ENCODE data around the gene BRF1. TPM values are rescaled to one million over a fixed set of nuclear protein-coding genes. Genes with fewer than 3 reads are reported as not detected.

The BRF1 gene
- total and polyA plus RNA-seq, 2 of the 13 experiments (the other 11 are each of a cell fraction or from before 2014, with no cell fraction given): 5.1 to 11.0 TPM

DNA sequence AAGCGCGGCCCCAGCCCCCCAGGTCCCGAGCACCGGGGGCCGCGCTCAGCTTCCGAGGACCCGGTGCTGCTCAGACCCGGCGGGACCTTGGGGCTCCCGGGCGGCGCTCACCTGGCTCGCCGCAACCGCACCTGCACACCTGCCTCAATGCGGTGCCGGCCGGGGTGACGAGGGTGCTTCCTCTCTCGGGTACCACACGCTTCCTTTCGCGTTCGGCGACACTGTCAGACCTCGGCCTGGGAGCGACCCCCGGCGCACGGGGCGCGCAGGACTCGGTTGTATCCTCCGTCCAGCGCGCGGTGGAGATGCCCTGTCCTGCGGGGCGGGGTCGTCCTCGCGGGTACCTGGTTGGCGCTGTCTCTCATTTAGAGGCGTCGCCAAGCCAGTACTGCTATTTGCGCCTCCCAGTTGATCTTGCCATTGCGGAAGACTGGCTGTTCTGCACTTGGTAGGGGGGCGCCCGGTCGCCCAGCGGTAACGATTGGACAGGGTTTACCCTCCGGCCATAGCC is 14.5 kb upstream of the BRF1 start (continued):
- TF ChIP-seq PITX1 (CRISPR knock-in tag; IDR thresholded peaks at IDR 0.05) (peak; percentile 22; the same call in 1 of the 2 replicates), ZSCAN21 (CRISPR knock-in tag; IDR thresholded peaks at IDR 0.05; ENCODE audit: borderline replicate concordance) (0 out of 2 replicates have a peak, but pooled peaks have one; percentile 38), AGO2 (optimal IDR thresholded peaks at IDR 0.05; ENCODE audit: low read depth, low read length) (peak; percentile 11), TAF1 (CRISPR knock-in tag; IDR thresholded peaks at IDR 0.05) (peak; percentile 27; the same call in 1 of the 2 replicates), ZNF607 (CRISPR knock-in tag; IDR thresholded peaks at IDR 0.05; ENCODE audit: borderline replicate concordance) (no peak), PHF8 (CRISPR knock-in tag; IDR thresholded peaks at IDR 0.05) (no peak), TBP (CRISPR knock-in tag; IDR thresholded peaks at IDR 0.05) (no peak), RBM39 (IDR thresholded peaks at IDR 0.05; ENCODE audit: low read depth, low read length, poor library complexity, severe bottlenecking) (no peak), HDAC2 (CRISPR knock-in tag; IDR thresholded peaks at IDR 0.05) (0 out of 2 replicates have a peak, but pooled peaks have one; percentile 28), RBFOX2 (IDR thresholded peaks at IDR 0.05; ENCODE audit: low read depth, low read length) (peak; percentile 58), ZFAT (CRISPR knock-in tag; conservative IDR thresholded peaks at IDR 0.05) (0 out of 2 replicates have a peak, but pooled peaks have one; percentile 29), ZBTB7B (CRISPR knock-in tag; IDR thresholded peaks at IDR 0.05) (peak; percentile 36; the same call in 1 of the 2 replicates), ZFY (CRISPR knock-in tag; IDR thresholded peaks at IDR 0.05) (peak; percentile 12; the same call in 1 of the 2 replicates), ZNF704 (CRISPR knock-in tag; IDR thresholded peaks at IDR 0.05; ENCODE audit: borderline replicate concordance) (no peak), SAP130 (CRISPR knock-in tag; IDR thresholded peaks at IDR 0.05; ENCODE audit: low read depth) (peak; percentile 53), MEIS1 (CRISPR knock-in tag; IDR thresholded peaks at IDR 0.05; ENCODE audit: borderline replicate concordance) (no peak; the same call in 1 of the 2 replicates), HOXA5 (CRISPR knock-in tag; IDR thresholded peaks at IDR 0.05) (0 out of 2 replicates have a peak, but pooled peaks have one; percentile 23), GABPB1 (CRISPR knock-in tag; IDR thresholded peaks at IDR 0.05) (peak; percentile 60; the same call in 1 of the 2 replicates), HNRNPLL (IDR thresholded peaks at IDR 0.05; ENCODE audit: low read depth, low read length, poor library complexity, severe bottlenecking) (peak; percentile 38), DNMT3B (CRISPR knock-in tag; conservative IDR thresholded peaks at IDR 0.05) (no peak), HIVEP1 (CRISPR knock-in tag; IDR thresholded peaks at IDR 0.05) (peak; percentile 48; the same call in 1 of the 2 replicates)
- TF ChIP-seq, protein P1, sequence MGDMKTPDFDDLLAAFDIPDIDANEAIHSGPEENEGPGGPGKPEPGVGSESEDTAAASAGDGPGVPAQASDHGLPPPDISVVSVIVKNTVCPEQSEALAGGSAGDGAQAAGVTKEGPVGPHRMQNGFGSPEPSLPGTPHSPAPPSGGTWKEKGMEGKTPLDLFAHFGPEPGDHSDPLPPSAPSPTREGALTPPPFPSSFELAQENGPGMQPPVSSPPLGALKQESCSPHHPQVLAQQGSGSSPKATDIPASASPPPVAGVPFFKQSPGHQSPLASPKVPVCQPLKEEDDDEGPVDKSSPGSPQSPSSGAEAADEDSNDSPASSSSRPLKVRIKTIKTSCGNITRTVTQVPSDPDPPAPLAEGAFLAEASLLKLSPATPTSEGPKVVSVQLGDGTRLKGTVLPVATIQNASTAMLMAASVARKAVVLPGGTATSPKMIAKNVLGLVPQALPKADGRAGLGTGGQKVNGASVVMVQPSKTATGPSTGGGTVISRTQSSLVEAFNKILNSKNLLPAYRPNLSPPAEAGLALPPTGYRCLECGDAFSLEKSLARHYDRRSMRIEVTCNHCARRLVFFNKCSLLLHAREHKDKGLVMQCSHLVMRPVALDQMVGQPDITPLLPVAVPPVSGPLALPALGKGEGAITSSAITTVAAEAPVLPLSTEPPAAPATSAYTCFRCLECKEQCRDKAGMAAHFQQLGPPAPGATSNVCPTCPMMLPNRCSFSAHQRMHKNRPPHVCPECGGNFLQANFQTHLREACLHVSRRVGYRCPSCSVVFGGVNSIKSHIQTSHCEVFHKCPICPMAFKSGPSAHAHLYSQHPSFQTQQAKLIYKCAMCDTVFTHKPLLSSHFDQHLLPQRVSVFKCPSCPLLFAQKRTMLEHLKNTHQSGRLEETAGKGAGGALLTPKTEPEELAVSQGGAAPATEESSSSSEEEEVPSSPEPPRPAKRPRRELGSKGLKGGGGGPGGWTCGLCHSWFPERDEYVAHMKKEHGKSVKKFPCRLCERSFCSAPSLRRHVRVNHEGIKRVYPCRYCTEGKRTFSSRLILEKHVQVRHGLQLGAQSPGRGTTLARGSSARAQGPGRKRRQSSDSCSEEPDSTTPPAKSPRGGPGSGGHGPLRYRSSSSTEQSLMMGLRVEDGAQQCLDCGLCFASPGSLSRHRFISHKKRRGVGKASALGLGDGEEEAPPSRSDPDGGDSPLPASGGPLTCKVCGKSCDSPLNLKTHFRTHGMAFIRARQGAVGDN (CRISPR knock-in tag; IDR thresholded peaks at IDR 0.05): peak; percentile 63
- TF ChIP-seq, protein P2, sequence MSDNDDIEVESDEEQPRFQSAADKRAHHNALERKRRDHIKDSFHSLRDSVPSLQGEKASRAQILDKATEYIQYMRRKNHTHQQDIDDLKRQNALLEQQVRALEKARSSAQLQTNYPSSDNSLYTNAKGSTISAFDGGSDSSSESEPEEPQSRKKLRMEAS (IDR thresholded peaks at IDR 0.05): no peak
- TF ChIP-seq, protein P3, sequence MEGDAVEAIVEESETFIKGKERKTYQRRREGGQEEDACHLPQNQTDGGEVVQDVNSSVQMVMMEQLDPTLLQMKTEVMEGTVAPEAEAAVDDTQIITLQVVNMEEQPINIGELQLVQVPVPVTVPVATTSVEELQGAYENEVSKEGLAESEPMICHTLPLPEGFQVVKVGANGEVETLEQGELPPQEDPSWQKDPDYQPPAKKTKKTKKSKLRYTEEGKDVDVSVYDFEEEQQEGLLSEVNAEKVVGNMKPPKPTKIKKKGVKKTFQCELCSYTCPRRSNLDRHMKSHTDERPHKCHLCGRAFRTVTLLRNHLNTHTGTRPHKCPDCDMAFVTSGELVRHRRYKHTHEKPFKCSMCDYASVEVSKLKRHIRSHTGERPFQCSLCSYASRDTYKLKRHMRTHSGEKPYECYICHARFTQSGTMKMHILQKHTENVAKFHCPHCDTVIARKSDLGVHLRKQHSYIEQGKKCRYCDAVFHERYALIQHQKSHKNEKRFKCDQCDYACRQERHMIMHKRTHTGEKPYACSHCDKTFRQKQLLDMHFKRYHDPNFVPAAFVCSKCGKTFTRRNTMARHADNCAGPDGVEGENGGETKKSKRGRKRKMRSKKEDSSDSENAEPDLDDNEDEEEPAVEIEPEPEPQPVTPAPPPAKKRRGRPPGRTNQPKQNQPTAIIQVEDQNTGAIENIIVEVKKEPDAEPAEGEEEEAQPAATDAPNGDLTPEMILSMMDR (CRISPR knock-in tag; IDR thresholded peaks at IDR 0.05): peak; percentile 45

Measured in HepG2 (cell line).